ENCODE data around the gene PROK2. TPM values are rescaled to one million over a fixed set of nuclear protein-coding genes. Genes with fewer than 3 reads are reported as not detected.

The PROK2 gene
- total and polyA plus RNA-seq, 2 donors from 2014 or later, result 0.25 TPM; not detected in 1

DNA sequence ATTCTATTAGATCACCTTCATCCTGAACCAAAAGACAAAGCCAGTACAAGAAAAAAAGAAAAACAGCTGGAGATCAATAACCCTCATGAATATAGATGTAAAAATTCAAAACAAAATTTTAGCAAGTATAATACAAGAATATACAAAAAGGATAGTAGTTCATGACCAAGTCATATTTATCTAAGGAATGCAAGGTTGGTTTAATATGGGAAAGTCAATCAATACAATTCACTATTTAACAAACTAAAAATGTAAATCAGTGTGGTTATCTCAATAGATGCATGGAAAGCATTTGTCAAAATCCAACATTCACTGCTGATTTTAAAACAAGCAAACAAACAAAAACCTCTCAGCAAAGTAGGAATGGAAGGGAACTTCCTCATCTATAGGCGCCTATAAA lies 42.3 kb downstream of the PROK2 start:
- H3K36me3 ChIP-seq (ENCODE audit: control insufficient read depth in 2 of 3, insufficient read depth in 3 of 3, low read length in 3 of 3), result no peaks in the 10 kb centered on the region
- no peak overlapping the region for H3K27ac ChIP-seq (ENCODE audit: low read depth in 2 of 2, low read length in 2 of 2)
- TF ChIP-seq, protein P1, sequence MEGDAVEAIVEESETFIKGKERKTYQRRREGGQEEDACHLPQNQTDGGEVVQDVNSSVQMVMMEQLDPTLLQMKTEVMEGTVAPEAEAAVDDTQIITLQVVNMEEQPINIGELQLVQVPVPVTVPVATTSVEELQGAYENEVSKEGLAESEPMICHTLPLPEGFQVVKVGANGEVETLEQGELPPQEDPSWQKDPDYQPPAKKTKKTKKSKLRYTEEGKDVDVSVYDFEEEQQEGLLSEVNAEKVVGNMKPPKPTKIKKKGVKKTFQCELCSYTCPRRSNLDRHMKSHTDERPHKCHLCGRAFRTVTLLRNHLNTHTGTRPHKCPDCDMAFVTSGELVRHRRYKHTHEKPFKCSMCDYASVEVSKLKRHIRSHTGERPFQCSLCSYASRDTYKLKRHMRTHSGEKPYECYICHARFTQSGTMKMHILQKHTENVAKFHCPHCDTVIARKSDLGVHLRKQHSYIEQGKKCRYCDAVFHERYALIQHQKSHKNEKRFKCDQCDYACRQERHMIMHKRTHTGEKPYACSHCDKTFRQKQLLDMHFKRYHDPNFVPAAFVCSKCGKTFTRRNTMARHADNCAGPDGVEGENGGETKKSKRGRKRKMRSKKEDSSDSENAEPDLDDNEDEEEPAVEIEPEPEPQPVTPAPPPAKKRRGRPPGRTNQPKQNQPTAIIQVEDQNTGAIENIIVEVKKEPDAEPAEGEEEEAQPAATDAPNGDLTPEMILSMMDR (IDR thresholded peaks at IDR 0.05; ENCODE audit: borderline replicate concordance, extremely low read depth, insufficient read depth), result no peak
- intact Hi-C loops (cut with DNase I), result no loop called here
- H3K9me3 ChIP-seq (ENCODE audit: control insufficient read depth in 2 of 3, insufficient read depth in 1 of 3, low read length in 3 of 3), result peaks cover 0 to 12% (median 3%) of the 10 kb centered on the region in 3 donors
- no peak overlapping the region for H3K4me3 ChIP-seq (ENCODE audit: low read length in 3 of 3)
- peak; percentile 25 for FAIRE-seq
- DNase-seq, result no peak
- H3K4me1 ChIP-seq (ENCODE audit: control insufficient read depth in 2 of 3, insufficient read depth in 2 of 3, low read depth in 1 of 3, low read length in 3 of 3), result no peaks in the 10 kb centered on the region
- no peak overlapping the region for H3K9ac ChIP-seq (ENCODE audit: low read length in 3 of 3)
- no peaks in the 10 kb centered on the region for H3K27me3 ChIP-seq (ENCODE audit: control insufficient read depth, insufficient read depth, low read length)

DNA sequence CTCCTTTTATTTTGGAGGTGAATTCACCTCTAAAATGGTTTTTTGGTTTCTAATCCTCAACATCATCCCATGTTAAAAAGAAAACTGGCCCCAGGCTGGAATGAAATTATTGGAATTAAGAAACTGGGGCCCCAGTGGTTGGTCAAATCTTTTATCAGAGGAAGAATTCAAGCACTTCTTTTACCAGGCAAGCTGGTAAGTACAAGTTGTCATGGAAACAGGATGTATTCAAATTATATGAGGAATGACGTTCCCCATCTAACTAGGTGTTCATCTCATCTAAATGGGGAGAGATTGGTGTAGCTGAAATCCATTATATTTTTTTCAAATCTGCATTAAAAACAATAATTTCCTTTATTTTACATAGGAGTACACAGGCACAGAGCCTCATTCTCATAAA lies 50.1 kb downstream of the PROK2 start:
- no peak overlapping the region for H3K27ac ChIP-seq (ENCODE audit: low read depth in 2 of 2, low read length in 2 of 2)
- intact Hi-C loops (cut with DNase I), result no loop called here
- H3K36me3 ChIP-seq (ENCODE audit: control insufficient read depth in 2 of 3, insufficient read depth in 3 of 3, low read length in 3 of 3), result no peaks in the 10 kb centered on the region
- FAIRE-seq (no peak), DNase-seq (no peak)
- H3K9me3 ChIP-seq (ENCODE audit: control insufficient read depth in 2 of 3, insufficient read depth in 1 of 3, low read length in 3 of 3), result peaks cover 0 to 5% (median 0%) of the 10 kb centered on the region in 3 donors
- TF ChIP-seq, protein P1 (IDR thresholded peaks at IDR 0.05; ENCODE audit: borderline replicate concordance, extremely low read depth, insufficient read depth), result no peak
- no peaks in the 10 kb centered on the region for H3K27me3 ChIP-seq (ENCODE audit: control insufficient read depth, insufficient read depth, low read length)
- no peak overlapping the region for H3K9ac ChIP-seq (ENCODE audit: low read length in 3 of 3)
- no peak overlapping the region for H3K4me3 ChIP-seq (ENCODE audit: low read length in 3 of 3)
- peaks cover 0 to 3% (median 0%) of the 10 kb centered on the region in 3 donors for H3K4me1 ChIP-seq (ENCODE audit: control insufficient read depth in 2 of 3, insufficient read depth in 2 of 3, low read depth in 1 of 3, low read length in 3 of 3)

DNA sequence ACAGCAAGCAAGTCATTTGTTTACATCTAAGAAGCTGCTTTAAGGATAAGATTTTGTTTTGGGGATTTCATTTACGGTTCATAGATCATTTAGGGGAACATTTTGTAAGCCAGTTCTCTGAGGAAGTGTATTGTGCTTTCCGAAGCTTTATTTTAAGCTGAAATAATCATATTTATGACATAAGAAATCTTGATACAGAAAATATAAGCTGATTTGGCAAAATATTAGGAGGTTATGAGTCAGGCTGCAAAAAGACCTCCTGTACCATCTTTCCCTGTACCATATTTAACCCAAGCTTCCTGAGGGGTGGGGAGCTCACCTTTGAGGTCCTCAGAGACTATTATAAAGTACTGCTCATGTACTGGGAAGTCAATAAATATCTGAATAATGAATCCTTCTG lies 51.6 kb downstream of the PROK2 start:
- DNase-seq, result no peak
- peaks cover 0 to 5% (median 0%) of the 10 kb centered on the region in 3 donors for H3K9me3 ChIP-seq (ENCODE audit: control insufficient read depth in 2 of 3, insufficient read depth in 1 of 3, low read length in 3 of 3)
- no peaks in the 10 kb centered on the region for H3K27me3 ChIP-seq (ENCODE audit: control insufficient read depth, insufficient read depth, low read length)
- no peak overlapping the region for H3K9ac ChIP-seq (ENCODE audit: low read length in 3 of 3)
- no peak overlapping the region for H3K4me3 ChIP-seq (ENCODE audit: low read length in 3 of 3)
- TF ChIP-seq, protein P1 (IDR thresholded peaks at IDR 0.05; ENCODE audit: borderline replicate concordance, extremely low read depth, insufficient read depth), result no peak
- intact Hi-C loops (cut with DNase I), result no loop called here
- H3K4me1 ChIP-seq (ENCODE audit: control insufficient read depth in 2 of 3, insufficient read depth in 2 of 3, low read depth in 1 of 3, low read length in 3 of 3), result peaks cover 0 to 6% (median 0%) of the 10 kb centered on the region in 3 donors
- FAIRE-seq, result no peak
- no peak overlapping the region for H3K27ac ChIP-seq (ENCODE audit: low read depth in 2 of 2, low read length in 2 of 2)
- no peaks in the 10 kb centered on the region for H3K36me3 ChIP-seq (ENCODE audit: control insufficient read depth in 2 of 3, insufficient read depth in 3 of 3, low read length in 3 of 3)

- Histone ChIP-seq H3K36me3 (ENCODE audit: control insufficient read depth in 2 of 3, insufficient read depth in 3 of 3, low read length in 3 of 3) (no peaks in the 10 kb centered on the region), H3K27me3 (ENCODE audit: control insufficient read depth, insufficient read depth, low read length) (no peaks in the 10 kb centered on the region), H3K4me3 (ENCODE audit: low read length in 3 of 3) (no peak overlapping the region), H3K4me1 (ENCODE audit: control insufficient read depth in 2 of 3, insufficient read depth in 2 of 3, low read depth in 1 of 3, low read length in 3 of 3) (peaks cover 0 to 6% (median 0%) of the 10 kb centered on the region in 3 donors), H3K9ac (ENCODE audit: low read length in 3 of 3) (no peak overlapping the region), H3K9me3 (ENCODE audit: control insufficient read depth in 2 of 3, insufficient read depth in 1 of 3, low read length in 3 of 3) (peaks cover 0 to 5% (median 0%) of the 10 kb centered on the region in 3 donors), H3K27ac (ENCODE audit: low read depth in 2 of 2, low read length in 2 of 2) (no peak overlapping the region)
- DNase-seq, result no peak
- no peak for FAIRE-seq
- intact Hi-C loops (cut with DNase I), result no loop called here
- TF ChIP-seq, protein P1 (IDR thresholded peaks at IDR 0.05; ENCODE audit: borderline replicate concordance, extremely low read depth, insufficient read depth), result no peak
Observed at GRCh38 chr3:71732637-71733036, 52.3 kb downstream of the PROK2 start.

All from kidney (tissue), 14 donors.